HFFc6 (cell line): ENCODE data around the gene EIF4G3. TPM values are rescaled to one million over a fixed set of nuclear protein-coding genes. Genes with fewer than 3 reads are reported as not detected.
"Not testable (repeated sequence)": the region's sequence is repeated elsewhere in the genome, so short reads cannot be mapped to it uniquely, and the experiment has no call there.

Experiments used
- DNase-seq: peaks from one replicate; pipeline ENCODE4 v3.0.0-alpha.2; 2018
- H3K27ac Mint-ChIP-seq: 2 replicates; pipeline ENCODE4 v1.8.0; 2020; ENCODE audit warnings: mild to moderate bottlenecking, mixed read lengths
- H3K27me3 Mint-ChIP-seq: 2 replicates; pipeline ENCODE4 v1.8.0; 2021; ENCODE audit warnings: mild to moderate bottlenecking, moderate library complexity, mixed read lengths; ENCODE audit not compliant: insufficient read depth
- H3K36me3 Mint-ChIP-seq: 2 replicates; pipeline ENCODE4 v1.8.0; 2021; ENCODE audit warnings: low read depth, mixed read lengths
- H3K4me1 Mint-ChIP-seq: 2 replicates; pipeline ENCODE4 v1.8.0; 2020; ENCODE audit warnings: low read depth, mixed read lengths
- H3K4me3 Mint-ChIP-seq: 2 replicates; pipeline ENCODE4 v1.8.0; 2020; ENCODE audit warnings: mild to moderate bottlenecking, moderate library complexity, mixed read lengths
- H3K9me3 Mint-ChIP-seq: 2 replicates; pipeline ENCODE4 v1.8.0; 2020; ENCODE audit warnings: mild to moderate bottlenecking, mixed read lengths
- CTCF ChIP-seq: fragments of 200-600 bp; sonication (generic); IDR thresholded peaks from 2 replicates; pipeline ENCODE4 v1.5.0; 2021; ENCODE audit warnings: antibody characterized with exemption, mild to moderate bottlenecking
- total RNA-seq, 6 experiments: library from RNA; stranded (reverse); fragmentation: NEBNext Ultra II Directional; extraction: Animal tissue kit (Norgen Biotek cat#: 25700); gene quantifications; 2 replicates in 1 of 6; 3 replicates in 5 of 6; pipeline ENCODE4 v1.2.3, GENCODE V29; 2021

The EIF4G3 gene
- total RNA-seq, 6 experiments from 2014 or later = 79.5 to 88.6 (median 82.0) TPM

- H3K4me3 Mint-ChIP-seq = no peak overlapping the region
- peaks cover 41% of the 10 kb centered on the region for H3K4me1 Mint-ChIP-seq
- no peak overlapping the region for H3K27ac Mint-ChIP-seq
- H3K36me3 Mint-ChIP-seq = peaks cover 16% of the 10 kb centered on the region
- TF ChIP-seq CTCF = no peak
- H3K27me3 Mint-ChIP-seq = peaks cover 2% of the 10 kb centered on the region; the same call in 1 of the 2 replicates
- DNase-seq = peak; percentile 8
- no peaks in the 10 kb centered on the region for H3K9me3 Mint-ChIP-seq
Measured at GRCh38 chr1:20867847-20868246, 308.9 kb downstream of the EIF4G3 start.

- Mint-ChIP-seq H3K9me3 (no peaks in the 10 kb centered on the region), H3K27ac (no peak overlapping the region), H3K36me3 (peaks cover 16% of the 10 kb centered on the region), H3K27me3 (peaks cover 2% of the 10 kb centered on the region; the same call in 1 of the 2 replicates), H3K4me3 (no peak overlapping the region), H3K4me1 (peaks cover 41% of the 10 kb centered on the region)
- DNase-seq = no peak
- no peak for TF ChIP-seq CTCF
Measured at GRCh38 chr1:20867062-20867461, 309.6 kb downstream of the EIF4G3 start.

GRCh38 chr1:20865001-20865400, 311.7 kb downstream of the EIF4G3 start:
- Mint-ChIP-seq H3K4me3 (no peak overlapping the region), H3K36me3 (peaks cover 25% of the 10 kb centered on the region), H3K27ac (no peak overlapping the region), H3K4me1 (peaks cover 38% of the 10 kb centered on the region), H3K9me3 (no peaks in the 10 kb centered on the region), H3K27me3 (peaks cover 2% of the 10 kb centered on the region; the same call in 1 of the 2 replicates)
- no peak for TF ChIP-seq CTCF
- DNase-seq = no peak

GRCh38 chr1:20854529-20854928, 322.2 kb downstream of the EIF4G3 start:
- TF ChIP-seq CTCF = no peak
- peaks cover 40% of the 10 kb centered on the region for H3K36me3 Mint-ChIP-seq
- H3K27me3 Mint-ChIP-seq = no peaks in the 10 kb centered on the region; the same call in 1 of the 2 replicates
- no peak overlapping the region for H3K27ac Mint-ChIP-seq
- DNase-seq = no peak
- H3K9me3 Mint-ChIP-seq = no peaks in the 10 kb centered on the region
- no peaks in the 10 kb centered on the region for H3K4me1 Mint-ChIP-seq
- H3K4me3 Mint-ChIP-seq = no peak overlapping the region

- not testable (repeated sequence) for DNase-seq, H3K27me3 Mint-ChIP-seq, H3K4me3 Mint-ChIP-seq, H3K27ac Mint-ChIP-seq, H3K9me3 Mint-ChIP-seq
- Mint-ChIP-seq H3K36me3 (peaks cover 24% of the 10 kb centered on the region), H3K4me1 (peaks cover 20% of the 10 kb centered on the region)
Measured at GRCh38 chr1:20851791-20852190, 324.9 kb downstream of the EIF4G3 start.

GRCh38 chr1:20850021-20850420, 326.7 kb downstream of the EIF4G3 start:
- H3K36me3 Mint-ChIP-seq = peaks cover 40% of the 10 kb centered on the region
- no peaks in the 10 kb centered on the region; the same call in 1 of the 2 replicates for H3K27me3 Mint-ChIP-seq
- no peak for TF ChIP-seq CTCF
- DNase-seq = no peak
- H3K4me1 Mint-ChIP-seq = peaks cover 30% of the 10 kb centered on the region
- H3K27ac Mint-ChIP-seq = peak overlapping the region; percentile 12; the same call in 1 of the 2 replicates
- H3K9me3 Mint-ChIP-seq = no peaks in the 10 kb centered on the region
- no peak overlapping the region for H3K4me3 Mint-ChIP-seq
